Activated B cell treated with CpG ODN at 0.5 μM for 24 hours (primary cell): Measurements from ENCODE around the gene MRPL20. TPM values are rescaled to one million over a fixed set of nuclear protein-coding genes. Genes with fewer than 3 reads are reported as not detected.

Experiments used
- ATAC-seq: fragments of 200-7000 bp; cut with Tn5 transposase; one replicate; pipeline ENCODE4 v1.10.0; 2021; ENCODE audit warnings: low read depth, mild to moderate bottlenecking, moderate library complexity
- CTCF ChIA-PET: fragments of 350-600 bp; sonication (Branson Sonifier 250); formaldehyde crosslinking; loops from one replicate; lab custom pipeline; 2021; ENCODE audit warnings: antibody characterized with exemption; lab: Charles Lee
- POLR2A ChIA-PET: fragments of 350-600 bp; sonication (Branson Sonifier 250); formaldehyde crosslinking; loops from one replicate; lab custom pipeline; 2021; ENCODE audit warnings: antibody characterized with exemption; lab: Charles Lee
- DNase-seq: peaks from one replicate; pipeline ENCODE4 v3.0.0; 2022
- H3K27ac Mint-ChIP-seq: one replicate; pipeline ENCODE4 v1.8.0; 2020; ENCODE audit warnings: mixed read lengths
- H3K27me3 Mint-ChIP-seq: one replicate; pipeline ENCODE4 v1.8.0; 2021; ENCODE audit warnings: mixed read lengths
- H3K36me3 Mint-ChIP-seq: one replicate; pipeline ENCODE4 v1.8.0; 2021; ENCODE audit warnings: low read depth, mixed read lengths
- H3K4me1 Mint-ChIP-seq: one replicate; pipeline ENCODE4 v1.8.0; 2021; ENCODE audit warnings: mixed read lengths
- H3K4me3 Mint-ChIP-seq: one replicate; pipeline ENCODE4 v1.8.0; 2020; ENCODE audit warnings: mild to moderate bottlenecking, mixed read lengths
- H3K9me3 Mint-ChIP-seq: one replicate; pipeline ENCODE4 v1.8.0; 2020; ENCODE audit warnings: mixed read lengths
- CTCF ChIP-seq: fragments of 200-600 bp; IDR thresholded peaks from one replicate; pipeline ENCODE4 v1.8.0; 2022; ENCODE audit warnings: antibody characterized with exemption, mild to moderate bottlenecking
- intact Hi-C: fragments of 100-400 bp; cut with micrococcal nuclease; formaldehyde crosslinking; loops from one replicate; pipeline ENCODE4 v1.15.1; 2024
- total RNA-seq: library from RNA; stranded (reverse); gene quantifications from 2 replicates; pipeline ENCODE4 v1.2.3, GENCODE V29; 2022

MRPL20 gene
- total RNA-seq, 1 donor from 2014 or later: 136 TPM

DNA sequence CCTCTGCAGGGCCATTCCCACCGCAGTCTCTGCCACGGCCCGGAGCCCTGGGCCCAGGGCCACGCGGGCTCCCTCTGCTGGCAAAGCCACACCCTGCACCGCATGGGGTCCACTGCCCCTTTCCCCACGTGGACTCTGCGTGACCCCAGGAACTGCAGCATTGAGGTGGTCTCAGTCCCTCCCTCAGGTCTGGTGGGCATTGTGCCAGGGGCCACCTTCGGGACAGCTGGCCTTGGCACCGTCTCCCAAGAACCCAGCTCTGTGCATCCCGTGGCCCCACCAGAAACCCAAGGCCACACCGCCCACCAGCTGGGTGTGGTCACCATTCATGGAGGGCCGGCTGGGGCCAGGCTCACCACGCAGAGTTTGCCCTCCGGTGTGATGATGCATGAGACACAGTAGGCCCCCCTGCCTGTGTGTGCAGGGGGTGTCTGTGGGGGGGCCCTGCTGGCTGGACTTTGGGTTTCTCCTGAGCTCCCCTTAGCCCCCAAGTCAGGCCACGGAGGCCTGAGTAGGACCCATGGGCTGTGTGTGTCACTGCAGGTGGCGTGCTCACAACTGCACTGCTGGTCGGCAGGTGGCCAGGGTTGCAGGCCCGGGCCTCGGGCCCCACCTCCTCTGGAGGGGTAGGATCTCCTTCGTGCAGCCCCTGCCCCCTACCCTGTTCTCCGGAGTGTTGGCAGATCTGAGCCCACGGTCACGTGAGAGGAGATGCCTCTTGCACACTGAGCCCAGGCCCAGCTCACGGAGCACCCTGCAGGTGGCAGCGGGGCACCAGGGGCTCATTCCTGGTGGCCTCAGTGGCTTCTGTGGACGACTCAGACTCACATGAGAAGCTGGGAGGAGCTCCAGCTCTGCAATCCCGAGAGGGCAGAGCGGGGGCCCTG, 34.2 kb upstream of the MRPL20 start:
- Mint-ChIP-seq H3K36me3 (no peaks in the 10 kb centered on the region), H3K4me3 (no peak overlapping the region), H3K9me3 (no peaks in the 10 kb centered on the region), H3K27ac (no peak overlapping the region), H3K27me3 (peaks cover 9% of the 10 kb centered on the region), H3K4me1 (peaks cover 8% of the 10 kb centered on the region)
- intact Hi-C loops: loop anchor here (2.0 to 5.0 kb wide), 2 partner anchors 89 to 456 kb away; no protein-coding TSS in a partner anchor
- CTCF ChIA-PET: interaction anchor here (0.6 to 1.8 kb wide), 6 partner anchors 10 to 63 kb away, joined by 3 to 5 read pairs (median 3); no protein-coding TSS in a partner anchor
- peak; percentile 57 for TF ChIP-seq CTCF
- DNase-seq (peak; percentile 61), ATAC-seq (peak; percentile 96)
- POLR2A ChIA-PET: interaction anchor here (1.1 to 1.4 kb wide), 2 partner anchors 34 to 66 kb away, joined by 3 to 4 read pairs; partner anchors contain the start of gene AURKAIP1

- H3K27me3 Mint-ChIP-seq: peaks cover 10% of the 10 kb centered on the region
- ChIA-PET POLR2A (interaction anchor here (1.1 to 1.4 kb wide), 2 partner anchors 33 to 65 kb away, joined by 3 to 4 read pairs; partner anchors contain the start of gene AURKAIP1), CTCF (interaction anchor here (0.6 to 1.5 kb wide), 6 partner anchors 9 to 64 kb away, joined by 3 to 4 read pairs (median 3); no protein-coding TSS in a partner anchor)
- no peaks in the 10 kb centered on the region for H3K36me3 Mint-ChIP-seq
- ATAC-seq: no peak
- H3K4me1 Mint-ChIP-seq: peaks cover 12% of the 10 kb centered on the region
- no peak for TF ChIP-seq CTCF
- H3K9me3 Mint-ChIP-seq: no peaks in the 10 kb centered on the region
- no peak for DNase-seq
- no peak overlapping the region for H3K27ac Mint-ChIP-seq
- no peak overlapping the region for H3K4me3 Mint-ChIP-seq
- intact Hi-C loops: loop anchor here (2.0 to 5.0 kb wide), 2 partner anchors 88 to 456 kb away; no protein-coding TSS in a partner anchor
Measured at GRCh38 chr1:1440262-1441001, 33.3 kb upstream of the MRPL20 start.

GRCh38 chr1:1439546-1440261, 32.6 kb upstream of the MRPL20 start:
- Mint-ChIP-seq H3K27me3 (peaks cover 14% of the 10 kb centered on the region), H3K36me3 (no peaks in the 10 kb centered on the region), H3K4me3 (no peak overlapping the region), H3K9me3 (no peaks in the 10 kb centered on the region), H3K27ac (no peak overlapping the region), H3K4me1 (peaks cover 17% of the 10 kb centered on the region)
- DNase-seq (no peak), ATAC-seq (no peak)
- intact Hi-C loops: loop anchor here (2.0 to 5.0 kb wide), 2 partner anchors 87 to 455 kb away; no protein-coding TSS in a partner anchor
- no peak for TF ChIP-seq CTCF
- CTCF ChIA-PET: interaction anchor here (1.0 to 1.4 kb wide), 3 partner anchors 16 to 65 kb away, joined by 3 read pairs; no protein-coding TSS in a partner anchor
- POLR2A ChIA-PET: interaction anchor here (1.1 kb wide), 1 partner anchor 65 kb away, joined by 4 read pairs; the partner anchor contains the start of gene AURKAIP1

GRCh38 chr1:1438531-1439381, 31.7 kb upstream of the MRPL20 start:
- H3K36me3 Mint-ChIP-seq: no peaks in the 10 kb centered on the region
- H3K27me3 Mint-ChIP-seq: peaks cover 14% of the 10 kb centered on the region
- intact Hi-C loops: no loop called here
- ATAC-seq (no peak), DNase-seq (no peak)
- H3K4me1 Mint-ChIP-seq: peaks cover 20% of the 10 kb centered on the region
- TF ChIP-seq CTCF: no peak
- no peak overlapping the region for H3K4me3 Mint-ChIP-seq
- ChIA-PET CTCF (no interaction called here), POLR2A (interaction anchor here (1.2 kb wide), 1 partner anchor 9 kb away, joined by 6 read pairs; no protein-coding TSS in a partner anchor)
- H3K9me3 Mint-ChIP-seq: no peaks in the 10 kb centered on the region
- no peak overlapping the region for H3K27ac Mint-ChIP-seq
